Measurements from ENCODE around the gene PLEKHA4. TPM values are rescaled to one million over a fixed set of nuclear protein-coding genes. Genes with fewer than 3 reads are reported as not detected.
"Not testable (repeated sequence)": the region's sequence is repeated elsewhere in the genome, so short reads cannot be mapped to it uniquely, and the experiment has no call there.

Gene PLEKHA4
- total RNA-seq, 1 donor from 2014 or later, result 17.7 TPM

DNA sequence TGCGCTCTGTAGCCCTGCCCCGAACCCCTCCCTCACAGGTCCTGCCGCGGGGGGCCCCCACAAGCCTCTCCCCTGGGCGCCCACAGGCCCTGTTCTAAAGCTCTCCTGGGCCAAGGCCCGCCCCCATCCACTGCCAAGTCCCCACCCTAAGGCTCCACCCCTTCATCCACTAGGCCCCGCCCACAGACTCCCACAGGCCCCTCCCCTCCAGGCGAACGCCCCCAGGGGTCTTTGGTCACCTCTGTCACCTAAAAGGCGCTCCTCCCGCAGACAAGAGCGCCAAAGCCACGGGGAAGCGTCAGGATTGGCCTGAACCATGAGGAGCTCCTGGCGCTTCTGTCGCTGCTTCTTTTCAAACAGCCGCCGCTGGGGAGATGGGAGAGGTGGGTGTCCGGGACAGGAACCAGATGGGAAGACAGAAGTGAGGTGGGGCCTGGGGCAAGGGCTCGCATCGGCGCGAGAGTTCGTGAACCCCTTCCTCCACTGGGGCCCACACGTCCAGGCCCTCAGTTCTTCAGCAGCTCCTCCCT lies 27.8 kb upstream of the PLEKHA4 start:
- ATAC-seq (ENCODE audit: poor library complexity), result peak; percentile 50
- intact Hi-C loops (cut with DNase I), result no loop called here
- peak; percentile 80 for DNase-seq

DNA sequence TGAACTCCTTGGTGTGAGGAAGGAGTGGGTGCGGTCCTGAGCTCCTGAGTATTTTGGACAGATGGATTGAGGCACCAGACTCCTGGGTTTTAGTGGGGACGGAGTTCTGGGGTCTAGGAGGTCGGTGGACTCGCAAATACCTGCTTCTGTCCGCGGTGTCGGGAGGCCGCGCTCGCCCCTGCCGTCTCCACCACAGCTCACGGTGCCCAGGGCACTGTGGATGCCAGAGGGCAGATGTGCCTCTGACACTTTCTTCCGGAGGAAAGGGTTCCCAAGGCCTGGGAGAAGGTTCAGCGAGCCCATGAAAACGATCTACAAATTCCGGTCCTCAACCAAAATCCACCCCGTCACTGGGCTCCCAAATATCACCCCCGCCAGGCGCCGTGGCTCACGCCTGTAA lies 26.8 kb upstream of the PLEKHA4 start:
- intact Hi-C loops (cut with DNase I), result no loop called here
- DNase-seq, result no peak
- ATAC-seq (ENCODE audit: poor library complexity), result no peak

DNA sequence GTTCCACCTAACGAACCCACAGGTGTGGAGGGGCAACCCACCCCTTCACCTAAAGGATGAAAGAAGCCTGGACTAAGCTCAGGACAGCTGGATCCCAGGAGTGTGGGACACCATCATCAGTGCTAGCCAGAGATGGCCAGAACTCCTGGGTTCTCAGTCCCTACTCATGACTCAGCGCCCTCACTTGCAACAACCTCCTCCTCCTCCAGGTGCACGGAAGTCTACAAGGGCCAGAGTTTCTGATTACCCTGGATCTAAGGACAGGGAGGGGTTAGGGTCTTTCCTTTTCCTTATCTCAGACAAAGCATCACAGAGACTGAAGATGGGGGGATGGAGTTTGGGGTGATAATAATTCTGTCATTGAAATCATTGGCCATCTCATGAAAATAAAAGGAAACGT lies 22.1 kb upstream of the PLEKHA4 start:
- DNase-seq (no peak), ATAC-seq (ENCODE audit: poor library complexity) (no peak)
- intact Hi-C loops (cut with DNase I), result no loop called here

DNA sequence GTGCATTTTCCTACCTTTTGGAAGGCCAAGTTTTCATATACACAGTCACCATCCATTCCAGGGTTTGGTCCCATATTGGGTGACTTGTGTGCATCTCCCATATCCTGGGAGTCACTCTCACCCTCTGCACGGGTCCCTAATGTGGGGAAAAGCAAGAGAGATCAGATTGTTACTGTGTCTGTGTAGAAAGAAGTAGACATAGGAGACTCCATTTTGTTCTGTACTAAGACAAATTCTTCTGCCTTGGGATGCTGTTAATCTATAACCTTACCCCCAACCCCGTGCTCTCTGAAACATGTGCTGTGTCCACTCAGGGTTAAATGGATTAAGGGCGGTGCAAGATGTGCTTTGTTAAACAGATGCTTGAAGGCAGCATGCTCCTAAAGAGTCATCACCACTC lies 21.1 kb upstream of the PLEKHA4 start:
- ATAC-seq (ENCODE audit: poor library complexity); intact Hi-C loops (cut with DNase I); DNase-seq: not testable (repeated sequence)

DNA sequence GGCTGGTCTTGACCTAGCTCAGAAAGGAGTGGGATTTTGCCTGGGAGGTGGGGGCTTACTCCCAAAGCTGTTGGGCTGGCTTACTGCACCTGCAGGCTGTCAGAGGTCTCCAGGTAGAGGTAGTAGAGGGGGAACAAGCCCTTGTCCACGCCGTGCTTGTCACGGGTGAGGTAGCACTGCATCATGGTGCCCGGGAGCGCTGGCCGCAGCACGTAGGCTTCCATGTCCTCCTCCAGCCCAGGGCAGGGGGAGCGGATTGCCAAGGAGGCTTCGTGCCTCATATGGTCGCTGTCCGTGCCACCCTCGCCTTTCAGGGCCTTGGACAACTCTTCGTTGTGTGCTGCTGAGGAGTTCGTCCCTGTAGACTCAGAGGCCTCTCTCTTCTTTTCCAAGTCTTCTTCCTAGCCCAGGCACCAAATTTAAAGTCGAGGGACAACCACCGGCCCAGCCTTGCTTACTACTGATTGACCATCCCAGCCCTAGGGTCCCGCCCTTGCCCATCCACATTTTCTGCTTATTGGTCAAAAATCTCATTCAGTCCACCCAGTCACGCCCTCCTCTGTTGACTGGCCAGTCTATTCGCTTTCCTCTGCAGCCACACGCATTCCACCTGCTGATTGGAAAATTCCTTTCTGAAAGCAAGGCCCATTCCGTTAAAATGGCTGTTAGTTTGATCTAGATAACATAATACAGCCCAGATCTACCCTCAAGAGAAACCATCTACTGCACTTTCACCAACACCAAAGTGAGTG lies 19.6 kb upstream of the PLEKHA4 start:
- DNase-seq, result no peak
- intact Hi-C loops (cut with DNase I), result no loop called here

DNA sequence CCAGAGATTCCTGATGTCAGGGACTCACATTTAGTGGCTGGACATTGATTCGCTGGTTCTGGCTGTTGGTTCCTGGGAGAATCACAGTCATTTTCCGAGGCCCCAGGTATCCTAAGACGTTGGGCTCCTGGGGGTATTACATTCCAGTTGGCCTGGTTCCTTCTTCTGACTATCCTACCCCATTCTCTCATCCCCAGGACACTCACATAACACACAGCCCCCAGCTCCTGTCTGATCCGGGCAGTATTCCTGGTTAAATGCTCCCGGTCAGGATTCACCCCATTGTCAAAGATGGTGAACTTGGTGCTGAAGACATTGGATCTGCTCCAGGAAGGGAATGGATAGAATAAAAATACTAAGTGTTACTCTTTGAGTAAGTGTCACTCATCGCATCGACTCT lies 15.3 kb upstream of the PLEKHA4 start:
- intact Hi-C loops (cut with DNase I), result no loop called here
- ATAC-seq (ENCODE audit: poor library complexity), result no peak

More for the DNA sequence above, 19.6 kb upstream of the PLEKHA4 start:
- no peak for ATAC-seq (ENCODE audit: poor library complexity)

DNA sequence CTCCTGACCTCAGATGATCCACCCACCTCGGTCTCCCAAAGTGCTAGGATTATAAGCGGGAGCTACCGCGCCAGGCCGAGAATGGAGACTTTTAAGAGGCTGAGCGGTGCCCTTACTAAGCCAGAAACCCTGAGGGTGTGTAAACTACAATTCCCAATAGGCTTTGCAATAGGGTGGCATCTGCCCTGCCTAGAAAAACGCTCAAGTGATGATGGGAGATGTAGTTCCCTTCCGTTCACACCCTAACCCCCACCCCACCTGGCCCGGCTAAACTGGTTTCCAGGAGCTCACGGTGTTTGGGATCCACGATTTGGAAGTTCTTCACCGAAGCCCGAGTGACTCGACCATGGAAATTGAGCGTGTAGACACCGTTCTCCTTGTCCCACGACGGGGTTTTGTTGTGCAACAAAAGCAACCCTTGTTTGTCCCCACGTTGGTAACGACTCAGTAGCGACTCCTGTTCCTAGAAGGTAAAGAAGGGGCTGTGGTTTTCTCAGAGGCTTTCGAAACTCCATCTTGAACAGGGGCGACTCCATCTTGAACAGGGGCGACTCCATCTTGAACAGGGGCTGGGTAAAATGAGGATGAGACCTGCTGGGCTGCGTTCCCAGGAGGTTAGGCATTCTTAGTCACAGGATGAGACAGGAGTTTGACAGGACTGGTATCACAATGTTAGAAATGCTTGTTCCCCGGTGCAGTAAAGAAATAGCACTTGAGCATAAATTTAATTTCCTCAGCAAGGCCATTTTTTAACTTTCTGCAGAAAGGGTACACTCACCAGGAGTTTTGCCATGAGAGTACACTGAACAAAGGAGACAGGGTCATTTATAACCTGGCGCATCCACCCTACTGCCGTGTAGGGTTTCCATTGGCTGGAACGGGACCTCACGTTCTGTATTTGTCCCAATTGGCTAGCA lies 13.6 kb upstream of the PLEKHA4 start:
- peak; percentile 35 for ATAC-seq (ENCODE audit: poor library complexity)
- DNase-seq, result no peak
- intact Hi-C loops (cut with DNase I), result no loop called here

More for the DNA sequence above, 15.3 kb upstream of the PLEKHA4 start:
- no peak for DNase-seq

DNA sequence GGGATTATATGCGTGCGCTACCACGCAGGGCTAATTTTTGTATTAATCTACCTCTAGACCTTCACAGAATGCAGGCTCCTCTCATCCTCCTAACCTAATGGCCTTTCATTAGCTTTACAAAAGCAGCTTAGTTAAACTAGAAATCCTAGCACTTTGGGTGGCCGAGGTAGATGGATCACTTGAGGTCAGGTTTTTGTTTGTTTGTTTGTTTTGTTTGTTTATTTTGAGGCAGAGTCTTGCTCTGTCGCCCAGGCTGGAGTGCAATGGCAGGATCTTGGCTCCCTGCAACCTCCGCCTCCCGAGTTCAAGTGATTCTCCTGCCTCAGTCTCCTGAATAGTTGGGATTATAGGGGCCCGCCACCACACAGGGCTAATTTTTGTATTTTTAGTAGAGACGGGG lies 11.3 kb upstream of the PLEKHA4 start:
- DNase-seq; intact Hi-C loops (cut with DNase I); ATAC-seq (ENCODE audit: poor library complexity): not testable (repeated sequence)

DNA sequence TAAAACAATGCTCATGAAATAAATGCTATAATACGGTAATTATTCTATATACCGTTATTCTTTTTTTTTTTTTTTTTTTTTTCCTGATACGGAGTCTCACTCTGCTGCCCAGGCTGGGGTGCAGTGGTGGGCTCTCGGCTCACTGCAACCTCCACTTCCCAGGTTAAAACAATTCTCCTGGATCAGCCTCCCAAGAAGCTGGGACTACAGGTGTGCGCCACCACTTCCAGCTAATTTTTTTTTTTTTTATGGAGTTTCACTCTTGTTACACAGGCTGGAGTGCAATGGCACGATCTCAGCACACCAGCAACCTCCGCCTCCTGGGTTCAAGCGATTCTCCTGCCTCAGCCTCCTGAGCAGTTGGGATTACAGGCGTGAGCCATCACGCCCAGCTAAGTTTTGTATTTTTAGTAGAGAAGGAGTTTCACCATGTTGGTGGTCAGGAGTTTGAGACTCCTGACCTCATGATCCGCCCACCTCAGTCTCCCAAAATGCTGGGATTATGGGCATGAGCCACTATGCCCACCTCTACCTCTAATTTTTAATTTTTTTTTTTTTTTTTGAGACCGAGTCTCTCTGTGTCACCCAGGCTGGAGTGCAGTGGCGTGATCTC lies 10.7 kb upstream of the PLEKHA4 start:
- intact Hi-C loops (cut with DNase I), result no loop called here
- no peak for DNase-seq
- no peak for ATAC-seq (ENCODE audit: poor library complexity)

DNA sequence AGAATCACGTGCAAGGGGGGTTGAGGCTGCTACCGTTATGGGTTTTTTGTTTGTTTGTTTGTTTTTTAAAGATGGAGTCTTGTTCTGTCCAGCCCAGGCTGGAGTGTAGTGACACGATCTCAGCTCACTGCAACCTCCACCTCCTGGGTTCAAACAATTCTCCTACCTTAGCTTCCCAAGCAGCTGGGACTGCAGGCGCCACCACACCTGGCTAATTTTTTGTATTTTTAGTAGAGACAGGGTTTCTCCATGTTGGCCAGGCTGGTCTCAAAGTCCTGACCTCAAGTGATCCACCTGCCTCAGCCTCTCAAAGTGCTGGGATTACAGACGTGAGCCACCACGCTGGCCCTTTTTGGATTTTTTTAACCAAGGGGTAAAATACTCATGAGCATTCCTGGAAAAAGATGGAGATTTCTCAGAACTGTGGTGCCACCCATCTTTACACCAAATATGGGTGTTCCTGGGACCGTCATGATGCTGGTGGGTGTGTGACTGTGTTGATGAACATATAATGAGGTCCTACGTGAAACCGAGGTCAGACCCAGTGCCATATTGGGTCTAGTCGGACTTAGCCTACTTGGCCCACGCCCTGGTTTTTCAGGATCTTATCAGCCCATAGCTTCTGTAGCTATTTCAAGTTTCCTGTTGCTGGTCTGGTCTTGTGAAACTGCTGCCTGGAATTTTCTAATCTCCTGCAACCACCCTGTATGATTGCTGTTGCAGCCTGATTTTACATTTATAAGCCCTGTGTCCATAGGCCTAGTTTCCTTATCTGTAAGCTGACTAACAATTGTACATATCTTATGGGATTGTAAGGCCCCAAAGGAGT lies 10.0 kb upstream of the PLEKHA4 start:
- ATAC-seq (ENCODE audit: poor library complexity) (peak; percentile 51), DNase-seq (peak; percentile 65)
- intact Hi-C loops (cut with DNase I), result no loop called here

DNA sequence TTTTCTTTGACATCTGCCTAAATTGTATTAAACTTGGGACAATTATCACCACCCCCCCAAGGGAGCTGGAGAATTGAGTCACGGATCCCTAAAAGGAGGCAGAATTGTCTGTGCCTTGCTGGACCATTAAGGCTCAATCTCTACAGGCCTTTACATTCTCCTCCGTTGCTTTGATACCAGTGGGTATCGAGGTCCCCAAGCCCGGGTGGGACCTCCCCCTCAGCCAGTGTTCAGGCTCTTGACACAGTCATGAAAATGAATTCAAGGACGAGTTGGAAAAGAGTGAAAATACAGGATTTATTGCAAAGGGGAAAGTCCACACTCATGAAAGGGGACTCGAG lies 9.4 kb upstream of the PLEKHA4 start:
- intact Hi-C loops (cut with DNase I), result no loop called here
- DNase-seq (no peak), ATAC-seq (ENCODE audit: poor library complexity) (no peak)

DNA sequence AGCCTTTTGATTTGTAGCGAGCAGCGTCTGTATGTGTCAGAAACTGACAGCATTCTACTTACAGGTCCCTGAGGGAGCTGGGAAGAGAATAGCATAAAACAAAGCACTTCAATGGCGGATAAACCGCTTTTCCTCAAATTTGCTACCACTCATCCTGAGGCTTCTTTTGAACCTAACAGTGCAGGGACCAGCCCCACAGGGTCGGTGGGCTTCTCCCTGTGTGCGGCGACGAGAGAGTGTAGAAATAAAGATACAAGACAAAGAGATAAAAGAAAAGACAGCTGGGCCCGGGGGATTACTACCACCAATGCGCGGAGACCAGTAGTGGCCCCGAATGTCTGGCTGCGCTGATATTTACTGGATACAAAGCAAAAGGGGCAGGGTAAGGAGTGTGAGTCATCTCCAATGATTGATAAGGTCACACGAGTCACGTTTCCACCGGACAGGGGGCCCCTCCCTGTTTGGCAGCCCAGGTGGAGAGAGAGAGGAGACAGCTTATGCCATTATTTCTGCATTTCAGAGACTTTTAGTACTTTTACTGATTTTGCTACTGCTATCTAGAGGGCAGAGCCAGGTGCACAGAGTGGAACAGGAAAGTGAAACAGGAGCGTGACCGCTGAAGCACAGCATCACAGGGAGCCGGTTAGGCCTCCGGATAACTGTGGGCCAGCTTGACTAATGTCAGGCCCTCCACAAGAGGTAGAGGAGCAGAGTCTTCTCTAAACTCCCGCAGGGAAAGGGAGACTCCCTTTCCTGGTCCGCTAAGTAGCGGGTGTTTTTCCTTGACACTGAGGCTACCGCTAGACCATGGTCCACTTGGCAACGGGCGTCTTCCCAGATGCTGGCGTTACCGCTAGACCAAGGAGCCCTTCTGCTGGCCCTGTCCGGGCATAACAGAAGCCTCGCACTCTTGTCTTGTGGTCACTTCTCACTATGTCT lies 7.9 kb upstream of the PLEKHA4 start:
- ATAC-seq (ENCODE audit: poor library complexity); intact Hi-C loops (cut with DNase I): not testable (repeated sequence)

DNA sequence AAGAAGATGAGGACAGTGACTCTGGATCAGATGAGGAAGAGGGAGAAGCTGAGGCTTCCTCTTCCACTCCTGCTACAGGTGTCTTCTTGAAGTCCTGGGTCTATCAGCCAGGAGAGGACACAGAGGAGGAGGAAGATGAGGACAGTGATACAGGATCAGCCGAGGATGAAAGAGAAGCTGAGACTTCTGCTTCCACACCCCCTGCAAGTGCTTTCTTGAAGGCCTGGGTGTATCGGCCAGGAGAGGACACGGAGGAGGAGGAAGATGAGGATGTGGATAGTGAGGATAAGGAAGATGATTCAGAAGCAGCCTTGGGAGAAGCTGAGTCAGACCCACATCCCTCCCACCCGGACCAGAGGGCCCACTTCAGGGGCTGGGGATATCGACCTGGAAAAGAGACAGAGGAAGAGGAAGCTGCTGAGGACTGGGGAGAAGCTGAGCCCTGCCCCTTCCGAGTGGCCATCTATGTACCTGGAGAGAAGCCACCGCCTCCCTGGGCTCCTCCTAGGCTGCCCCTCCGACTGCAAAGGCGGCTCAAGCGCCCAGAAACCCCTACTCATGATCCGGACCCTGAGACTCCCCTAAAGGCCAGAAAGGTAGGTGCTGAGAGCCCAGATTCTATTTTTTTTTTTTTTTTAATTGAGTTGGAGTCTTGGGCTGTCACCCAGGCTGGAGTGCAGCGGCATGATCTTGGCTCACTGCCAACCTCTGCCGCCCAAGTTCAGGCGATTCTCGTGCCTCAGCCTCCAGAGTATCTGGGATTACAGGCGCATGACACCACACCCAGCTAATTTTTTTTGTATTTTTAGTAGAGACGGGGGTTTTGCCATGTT lies 6.1 kb upstream of the PLEKHA4 start:
- intact Hi-C loops (cut with DNase I), result loop anchor here (1.0 to 5.0 kb wide), 2 partner anchors 23 to 93 kb away; partner anchors contain the start of gene FTL
- no peak for ATAC-seq (ENCODE audit: poor library complexity)
- DNase-seq, result no peak

More for the DNA sequence above, 7.9 kb upstream of the PLEKHA4 start:
- not testable (repeated sequence) for DNase-seq

DNA sequence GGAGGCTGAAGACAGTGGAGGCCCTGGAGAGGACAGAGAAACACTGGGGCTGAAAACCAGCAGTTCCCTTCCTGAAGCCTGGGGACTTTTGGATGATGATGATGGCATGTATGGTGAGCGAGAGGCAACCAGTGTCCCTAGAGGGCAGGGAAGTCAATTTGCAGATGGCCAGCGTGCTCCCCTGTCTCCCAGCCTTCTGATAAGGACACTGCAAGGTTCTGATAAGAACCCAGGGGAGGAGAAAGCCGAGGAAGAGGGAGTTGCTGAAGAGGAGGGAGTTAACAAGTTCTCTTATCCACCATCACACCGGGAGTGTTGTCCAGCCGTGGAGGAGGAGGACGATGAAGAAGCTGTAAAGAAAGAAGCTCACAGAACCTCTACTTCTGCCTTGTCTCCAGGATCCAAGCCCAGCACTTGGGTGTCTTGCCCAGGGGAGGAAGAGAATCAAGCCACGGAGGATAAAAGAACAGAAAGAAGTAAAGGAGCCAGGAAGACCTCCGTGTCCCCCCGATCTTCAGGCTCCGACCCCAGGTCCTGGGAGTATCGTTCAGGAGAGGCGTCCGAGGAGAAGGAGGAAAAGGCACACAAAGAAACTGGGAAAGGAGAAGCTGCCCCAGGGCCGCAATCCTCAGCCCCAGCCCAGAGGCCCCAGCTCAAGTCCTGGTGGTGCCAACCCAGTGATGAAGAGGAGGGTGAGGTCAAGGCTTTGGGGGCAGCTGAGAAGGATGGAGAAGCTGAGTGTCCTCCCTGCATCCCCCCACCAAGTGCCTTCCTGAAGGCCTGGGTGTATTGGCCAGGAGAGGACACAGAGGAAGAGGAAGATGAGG lies 5.3 kb upstream of the PLEKHA4 start:
- DNase-seq (no peak), ATAC-seq (ENCODE audit: poor library complexity) (peak; percentile 4)
- intact Hi-C loops (cut with DNase I), result loop anchor here (5.0 kb wide), 1 partner anchor 94 kb away; the partner anchor contains the start of gene FTL

DNA sequence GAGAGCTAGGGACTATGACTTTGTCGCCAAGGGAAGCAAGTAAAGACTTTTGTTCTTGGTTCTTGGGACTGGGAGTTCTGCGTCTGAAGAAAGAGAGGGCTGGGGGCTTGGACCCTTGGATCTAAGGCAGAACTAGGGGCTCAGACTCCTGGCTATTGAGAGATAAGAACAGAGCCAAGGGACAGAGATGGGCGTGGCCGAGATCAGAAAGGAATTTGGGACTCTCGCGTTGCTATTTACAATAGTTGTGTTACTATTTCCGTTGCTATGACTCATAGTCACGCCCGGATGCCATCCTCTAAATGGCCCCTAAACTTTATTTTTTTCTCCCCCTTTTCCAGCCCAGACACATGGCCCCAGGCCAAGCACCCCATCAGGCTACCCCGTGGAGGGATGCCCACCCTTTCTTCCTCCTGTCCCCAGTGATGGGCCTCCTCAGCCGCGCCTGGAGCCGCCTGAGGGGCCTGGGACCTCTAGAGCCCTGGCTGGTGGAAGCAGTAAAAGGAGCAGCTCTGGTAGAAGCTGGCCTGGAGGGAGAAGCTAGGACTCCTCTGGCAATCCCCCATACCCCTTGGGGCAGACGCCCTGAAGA lies 4.6 kb upstream of the PLEKHA4 start:
- intact Hi-C loops (cut with DNase I), result loop anchor here (5.0 kb wide), 1 partner anchor 94 kb away; the partner anchor contains the start of gene FTL
- peak; percentile 77 for ATAC-seq (ENCODE audit: poor library complexity)
- DNase-seq, result peak; percentile 90
